Urinary bladder (tissue), 4 donors: Measurements from ENCODE around the gene KLB. TPM values are rescaled to one million over a fixed set of nuclear protein-coding genes. Genes with fewer than 3 reads are reported as not detected.
"Not testable (repeated sequence)": the region's sequence is repeated elsewhere in the genome, so short reads cannot be mapped to it uniquely, and the experiment has no call there.

Source experiments
- DNase-seq: peaks from one replicate; pipeline ENCODE4 v3.0.0-alpha.2; 2015; ENCODE audit errors: extremely low spot score
- H3K27ac ChIP-seq: one replicate; pipeline ENCODE4 v1.5.1; 2013; ENCODE audit warnings: low read depth, mild to moderate bottlenecking, moderate library complexity
- H3K36me3 ChIP-seq: one replicate; pipeline ENCODE4 v1.6.1; 2013; ENCODE audit warnings: mild to moderate bottlenecking, moderate library complexity; ENCODE audit not compliant: insufficient read depth
- H3K4me1 ChIP-seq: one replicate; pipeline ENCODE4 v1.6.1; 2013; ENCODE audit warnings: mild to moderate bottlenecking, moderate library complexity; ENCODE audit not compliant: insufficient read depth
- H3K4me3 ChIP-seq: one replicate; pipeline ENCODE4 v1.5.1; 2013; ENCODE audit warnings: low read depth, low read length
- WGBS: extraction: QIAGEN DNeasy Blood & Tissue Kit; methylation state at CpG from one replicate; pipeline ENCODE4 v1.1.7; 2013; 5-methylcytosine and 5-hydroxymethylcytosine counted together
- polyA plus RNA-seq: library from polyadenylated mRNA; stranded (reverse); fragments of 200-250 nt; gene quantifications from one replicate; pipeline ENCODE4 v1.2.3, GENCODE V29; 2013
- total RNA-seq: library from RNA; depleted of rRNA; stranded (reverse); fragments of >200 nt; gene quantifications from one replicate; pipeline ENCODE4 v1.2.3, GENCODE V29; 2014
- donor health status: healthy with polysubstance abuse.
- donor health status: healthy.

Gene KLB
- total RNA-seq (0.16 TPM), polyA plus RNA-seq (0.48 TPM)

DNA sequence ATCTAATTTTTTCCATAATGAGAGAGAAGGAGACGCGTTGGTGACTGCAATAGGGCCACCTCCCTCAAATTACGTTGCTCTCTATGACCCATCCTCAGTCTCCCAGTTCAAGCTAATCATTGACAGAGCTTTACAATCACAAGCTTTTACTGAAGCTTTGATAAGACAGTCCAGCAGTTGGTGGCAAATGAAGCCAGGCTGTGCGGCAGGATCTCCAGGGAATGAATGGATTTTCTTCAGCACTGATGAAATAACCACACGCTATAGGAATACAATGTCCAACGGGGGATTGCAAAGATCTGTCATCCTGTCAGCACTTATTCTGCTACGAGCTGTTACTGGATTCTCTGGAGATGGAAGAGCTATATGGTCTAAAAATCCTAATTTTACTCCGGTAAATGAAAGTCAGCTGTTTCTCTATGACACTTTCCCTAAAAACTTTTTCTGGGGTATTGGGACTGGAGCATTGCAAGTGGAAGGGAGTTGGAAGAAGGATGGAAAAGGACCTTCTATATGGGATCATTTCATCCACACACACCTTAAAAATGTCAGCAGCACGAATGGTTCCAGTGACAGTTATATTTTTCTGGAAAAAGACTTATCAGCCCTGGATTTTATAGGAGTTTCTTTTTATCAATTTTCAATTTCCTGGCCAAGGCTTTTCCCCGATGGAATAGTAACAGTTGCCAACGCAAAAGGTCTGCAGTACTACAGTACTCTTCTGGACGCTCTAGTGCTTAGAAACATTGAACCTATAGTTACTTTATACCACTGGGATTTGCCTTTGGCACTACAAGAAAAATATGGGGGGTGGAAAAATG, at the start of gene KLB:
Gene KLB, plus strand, starts transcription at position 168 of the 821 bp plus-strand sequence. Its CDS starts 20 bp downstream, at position 188.
- WGBS = 25% methylated on average over 12 of the region's 12 CpGs

DNA sequence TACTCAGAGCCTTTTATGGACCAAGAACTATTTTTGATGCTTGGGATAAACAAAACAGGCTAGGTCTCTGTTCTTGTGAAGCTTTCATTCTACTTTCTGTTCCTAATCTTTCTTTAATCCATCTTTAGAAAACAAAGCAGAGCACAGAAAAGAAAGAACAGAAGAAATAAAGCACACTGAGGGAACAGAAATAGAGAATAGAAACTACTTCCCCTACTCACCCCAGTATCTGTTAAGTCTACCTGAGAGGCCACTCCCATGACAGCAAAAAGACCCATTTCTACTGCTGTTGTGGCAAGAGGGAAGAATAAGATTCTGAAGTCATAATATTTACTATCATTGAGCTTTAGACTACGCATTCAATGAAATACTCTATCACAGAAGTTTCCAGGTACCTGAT, 49.7 kb upstream of the KLB start:
- H3K27ac ChIP-seq = peak overlapping the region; percentile 38
- no peak for DNase-seq
- H3K4me1 ChIP-seq = no peaks in the 10 kb centered on the region
- no peak overlapping the region for H3K4me3 ChIP-seq
- no peaks in the 10 kb centered on the region for H3K36me3 ChIP-seq
- WGBS = 80% methylated on average over 1 of the region's 1 CpG

More for the DNA sequence above, at the start of gene KLB:
- no peak within 1 kb of the TSS for H3K27ac ChIP-seq
- DNase-seq = no peak
- H3K4me1 ChIP-seq = peaks cover 2% of the 10 kb centered on the region
- H3K4me3 ChIP-seq = no peak within 1 kb of the TSS
- no peaks in the 10 kb centered on the region for H3K36me3 ChIP-seq

DNA sequence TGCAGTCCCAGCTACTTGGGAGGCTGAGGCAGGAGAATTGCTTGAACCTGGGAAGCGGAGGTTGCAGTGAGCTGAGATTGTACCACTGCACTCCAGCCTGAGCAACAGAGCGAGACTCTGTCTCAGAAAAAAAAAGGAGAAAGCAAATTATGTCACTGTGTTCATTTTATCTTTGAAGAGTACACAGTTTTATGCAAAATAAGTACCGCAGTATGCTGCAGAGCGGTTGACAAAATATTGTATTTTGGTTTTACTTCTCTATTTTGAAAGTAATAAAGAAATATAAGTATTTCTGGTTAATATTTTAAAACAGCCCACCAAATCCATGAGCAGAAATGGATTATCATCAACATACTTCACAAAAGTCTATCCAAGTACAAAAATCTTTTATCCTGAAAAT, 46.1 kb upstream of the KLB start:
- 98% methylated on average over 4 of the region's 4 CpGs for WGBS
- DNase-seq, H3K36me3 ChIP-seq, H3K4me1 ChIP-seq, H3K4me3 ChIP-seq, H3K27ac ChIP-seq: not testable (repeated sequence)

DNA sequence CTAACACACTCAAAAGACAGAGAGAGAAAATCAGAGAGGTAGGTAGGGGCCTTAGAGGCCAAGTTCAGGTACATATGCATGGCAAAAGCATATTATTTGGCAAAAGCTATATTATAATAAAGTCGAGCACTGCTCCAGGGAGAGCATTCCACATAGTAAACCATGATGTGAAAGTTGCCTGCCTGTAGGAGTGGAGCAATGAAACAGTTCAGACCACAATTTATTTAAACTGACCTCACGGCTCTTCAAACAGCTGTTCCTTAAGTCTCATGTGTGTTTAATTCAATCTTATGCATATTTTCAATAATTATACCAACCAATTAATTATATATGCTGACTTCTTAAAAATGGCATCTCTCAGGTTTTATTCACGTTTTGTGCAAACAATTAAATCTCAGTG, 43.9 kb upstream of the KLB start:
- 53% methylated on average over 3 of the region's 3 CpGs for WGBS
- no peak for DNase-seq
- H3K36me3 ChIP-seq = no peaks in the 10 kb centered on the region

DNA sequence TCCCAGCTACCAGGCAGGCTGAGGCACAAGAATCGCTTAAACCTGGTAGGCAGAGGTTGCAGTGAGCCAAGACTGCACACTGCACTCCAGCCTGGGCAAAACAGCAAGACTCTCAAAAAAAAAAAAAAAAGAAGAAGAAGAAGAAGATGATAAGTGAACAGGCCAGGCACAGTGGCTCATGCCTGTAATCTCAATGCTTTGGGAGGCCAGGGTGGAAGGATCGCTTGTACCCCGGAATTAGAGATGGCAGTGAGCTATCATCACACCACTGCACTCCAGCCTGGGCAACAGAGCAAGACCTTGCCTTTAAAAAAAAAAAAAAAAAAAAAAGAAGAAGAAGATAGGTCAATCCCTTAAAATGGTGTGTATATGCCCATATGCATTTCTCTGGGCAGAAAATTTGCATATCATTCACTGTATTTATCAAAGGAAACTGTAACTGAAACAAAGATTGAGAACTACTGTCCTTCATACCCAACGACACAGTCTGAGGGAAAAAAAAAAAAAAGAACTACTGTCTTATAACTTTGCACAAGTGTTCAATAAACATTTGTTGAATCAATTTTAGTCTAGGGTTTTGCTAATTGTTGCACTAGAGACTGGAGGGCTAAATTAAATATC, 42.8 kb upstream of the KLB start:
- no peak overlapping the region for H3K4me3 ChIP-seq
- no peak for DNase-seq
- H3K27ac ChIP-seq = no peak overlapping the region
- H3K4me1 ChIP-seq = no peaks in the 10 kb centered on the region
- 89% methylated on average over 4 of the region's 4 CpGs for WGBS
- H3K36me3 ChIP-seq = no peaks in the 10 kb centered on the region

More for the DNA sequence above, 43.9 kb upstream of the KLB start:
- Histone ChIP-seq H3K27ac (no peak overlapping the region), H3K4me1 (no peaks in the 10 kb centered on the region), H3K4me3 (no peak overlapping the region)

DNA sequence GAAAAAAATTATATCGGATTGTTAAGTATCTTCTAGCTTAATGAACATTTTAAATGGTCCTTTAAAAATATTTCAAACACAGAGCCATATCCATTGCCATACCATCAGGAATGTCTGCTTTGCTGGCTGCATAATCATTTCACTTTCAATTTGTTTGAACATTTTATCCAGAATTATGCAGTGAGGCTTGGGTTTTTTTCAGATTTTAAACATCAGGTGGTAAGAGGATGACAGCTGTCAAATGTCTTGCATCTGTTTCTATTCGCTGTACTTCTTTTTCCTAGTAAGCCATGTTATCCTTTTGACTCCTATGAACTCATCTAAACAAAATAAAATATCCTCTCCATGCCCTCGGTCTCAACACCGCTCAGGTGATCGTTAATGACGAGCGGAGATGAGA, 41.4 kb upstream of the KLB start:
- H3K36me3 ChIP-seq = no peaks in the 10 kb centered on the region
- no peak overlapping the region for H3K27ac ChIP-seq
- peak overlapping the region; percentile 91 for H3K4me3 ChIP-seq
- WGBS = 7% methylated on average over 7 of the region's 7 CpGs
- no peak for DNase-seq
- H3K4me1 ChIP-seq = no peaks in the 10 kb centered on the region

DNA sequence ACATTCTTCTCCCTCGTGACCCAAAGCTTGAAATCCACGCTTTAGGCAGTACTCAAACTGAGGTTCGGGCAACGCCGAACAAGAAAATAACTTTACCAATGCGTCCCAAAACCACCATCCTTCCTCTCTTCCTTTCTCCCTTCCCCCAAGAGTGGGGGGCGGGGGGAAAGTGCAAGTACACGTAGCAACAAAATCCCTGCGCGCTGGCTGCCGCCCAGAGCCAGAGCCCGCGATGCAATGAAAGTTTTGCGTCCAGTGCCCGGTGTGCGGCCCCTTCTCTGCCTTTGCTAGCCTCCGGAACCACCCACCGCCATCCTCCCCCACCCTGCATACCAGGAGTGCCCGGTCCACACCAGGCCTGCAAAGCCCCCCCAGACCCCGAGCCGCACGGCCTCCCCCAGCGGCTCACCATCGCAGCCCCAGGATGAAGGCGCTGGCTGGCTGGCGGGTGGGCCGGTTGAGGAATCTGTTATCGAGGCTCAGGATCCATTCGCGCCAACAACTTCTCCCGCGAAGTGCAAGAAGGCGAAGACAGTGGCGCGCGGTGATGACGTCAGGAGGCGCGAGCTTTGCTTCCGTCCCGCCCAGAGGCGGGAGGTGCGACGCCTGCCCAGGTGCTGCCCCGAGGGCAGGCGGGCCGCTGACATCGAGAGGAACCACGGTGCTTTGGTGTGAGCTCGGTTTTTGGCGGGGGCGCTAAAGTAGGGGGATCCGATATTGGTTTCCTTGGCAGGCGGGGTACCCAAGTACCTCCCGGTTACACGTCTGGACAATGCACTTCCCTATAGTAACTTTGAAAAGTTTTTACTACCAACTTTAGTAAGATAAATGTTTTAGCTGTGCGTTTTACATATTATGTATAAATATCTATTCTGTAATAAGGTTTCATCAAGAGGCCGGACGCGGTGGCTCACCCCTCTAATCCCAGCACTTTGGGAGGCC, 40.6 kb upstream of the KLB start, which contains the start of gene RFC1:
Gene RFC1, minus strand, starts transcription at position 533 of the 942 bp plus-strand sequence. Its CDS starts 121 bp downstream, at position 412.
- Histone ChIP-seq H3K4me1 (no peaks in the 10 kb centered on the region), H3K36me3 (no peaks in the 10 kb centered on the region), H3K4me3 (peak within 1 kb of the TSS; percentile 91), H3K27ac (peak within 1 kb of the TSS; percentile 73)
- DNase-seq = peak; percentile 84
- 3% methylated on average over 60 of the region's 60 CpGs for WGBS

DNA sequence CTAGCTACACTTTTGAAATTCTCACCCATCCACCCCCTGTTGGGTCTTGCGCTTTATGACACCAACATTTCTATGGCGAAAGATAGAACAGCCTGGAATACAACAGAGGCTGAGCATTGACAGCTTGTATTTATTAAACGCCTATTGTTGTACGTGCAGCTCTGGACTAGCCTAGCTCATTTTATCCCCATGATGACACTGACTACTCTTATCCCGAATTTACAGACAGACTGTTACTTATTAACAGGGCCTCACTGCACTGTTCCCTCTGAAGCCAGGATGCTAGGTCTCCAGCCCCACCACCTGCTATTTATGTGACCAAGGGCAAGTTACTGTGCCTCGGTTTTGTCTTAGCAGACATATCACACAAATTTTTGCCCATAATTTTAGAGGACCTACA, 39.6 kb upstream of the KLB start:
- no peaks in the 10 kb centered on the region for H3K36me3 ChIP-seq
- no peak for DNase-seq
- no peak overlapping the region for H3K27ac ChIP-seq
- WGBS = 91% methylated on average over 6 of the region's 6 CpGs
- H3K4me1 ChIP-seq = no peaks in the 10 kb centered on the region
- no peak overlapping the region for H3K4me3 ChIP-seq

DNA sequence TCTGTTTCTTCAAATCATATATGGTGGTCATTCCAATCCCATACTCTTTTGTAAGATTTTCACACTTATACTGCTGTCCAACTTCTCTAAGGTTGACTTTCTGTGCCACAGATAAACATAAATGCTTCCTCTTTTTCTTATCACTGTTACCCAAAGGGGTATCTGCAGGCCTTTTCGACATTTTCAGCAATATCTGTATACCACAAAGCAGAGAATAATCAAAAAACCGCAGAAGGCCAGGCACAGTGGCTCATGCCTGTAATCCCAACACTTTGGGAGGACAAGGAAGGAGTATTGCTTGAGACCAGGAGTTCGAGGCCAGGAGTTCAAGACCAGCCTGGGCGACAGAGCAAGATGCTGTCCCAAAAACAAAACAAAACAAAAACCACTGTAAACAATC, 37.4 kb upstream of the KLB start:
- Histone ChIP-seq H3K4me3 (no peak overlapping the region), H3K4me1 (no peaks in the 10 kb centered on the region), H3K27ac (no peak overlapping the region), H3K36me3 (no peaks in the 10 kb centered on the region)
- 67% methylated on average over 4 of the region's 4 CpGs for WGBS
- no peak for DNase-seq

DNA sequence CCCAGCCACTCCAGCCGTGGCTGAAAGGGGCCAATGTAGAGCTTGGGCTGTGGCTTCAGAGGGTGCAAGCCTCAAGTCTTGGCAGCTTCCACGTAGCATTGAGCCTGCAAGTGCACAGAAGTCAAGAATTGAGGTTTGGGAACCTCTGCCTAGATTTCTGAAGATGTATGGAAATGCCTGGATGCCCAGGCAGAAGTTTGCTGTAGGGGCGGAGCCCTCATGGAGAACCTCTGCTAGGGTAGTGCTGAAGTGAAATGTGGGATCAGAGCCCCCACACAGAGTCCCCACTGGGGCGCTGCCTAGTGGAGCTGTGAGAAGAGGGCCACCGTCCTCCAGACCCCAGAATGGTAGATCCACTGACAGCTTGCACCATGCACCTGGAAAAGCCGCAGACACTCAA, 35.5 kb upstream of the KLB start:
- WGBS = 81% methylated on average over 6 of the region's 6 CpGs
- DNase-seq, H3K4me3 ChIP-seq, H3K4me1 ChIP-seq, H3K27ac ChIP-seq, H3K36me3 ChIP-seq: not testable (repeated sequence)

DNA sequence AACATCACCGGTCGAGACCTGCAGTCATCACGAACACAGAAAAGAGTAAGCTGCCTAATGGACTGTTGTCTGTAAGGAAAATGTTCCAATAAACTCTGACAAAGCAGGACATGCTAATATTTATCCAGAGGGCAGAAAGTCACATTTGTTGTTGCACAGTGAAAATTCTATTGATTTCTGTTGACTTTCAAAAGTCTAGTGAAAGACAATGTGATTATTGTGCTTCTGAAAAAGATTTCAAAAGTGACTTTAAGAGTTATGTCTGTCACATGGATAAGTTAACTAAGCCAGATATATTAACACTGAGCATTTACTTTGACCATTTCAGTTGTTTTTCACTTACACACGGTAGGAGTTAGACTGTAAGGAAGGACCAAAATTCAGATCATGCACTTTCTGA, 31.3 kb upstream of the KLB start:
- DNase-seq = no peak
- H3K27ac ChIP-seq = no peak overlapping the region
- H3K4me3 ChIP-seq = no peak overlapping the region
- no peaks in the 10 kb centered on the region for H3K4me1 ChIP-seq
- 63% methylated on average over 4 of the region's 4 CpGs for WGBS
- no peaks in the 10 kb centered on the region for H3K36me3 ChIP-seq

DNA sequence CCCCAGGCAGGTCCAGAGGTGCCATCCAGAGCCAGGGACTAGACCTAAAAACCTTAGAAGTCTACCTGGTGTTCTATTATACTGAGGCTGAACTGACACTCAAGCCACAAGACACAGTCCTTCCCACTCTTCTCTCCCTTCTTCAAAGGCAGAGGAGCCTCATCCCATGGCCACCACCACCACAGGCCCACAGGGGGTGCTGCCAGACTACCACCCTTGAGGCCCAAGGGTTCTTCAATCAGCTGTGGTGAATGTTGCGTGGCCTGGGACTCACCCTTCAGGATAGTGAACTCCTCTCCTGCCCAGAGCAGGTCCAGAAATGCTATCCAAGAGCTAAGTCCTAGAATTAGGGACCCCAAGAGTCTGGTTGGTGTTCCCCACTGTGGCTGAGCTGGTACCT, 23.0 kb upstream of the KLB start:
- Histone ChIP-seq H3K4me3 (no peak overlapping the region), H3K4me1 (no peaks in the 10 kb centered on the region), H3K36me3 (no peaks in the 10 kb centered on the region), H3K27ac (no peak overlapping the region)
- WGBS = 90% methylated on average over 1 of the region's 1 CpG
- DNase-seq = no peak

DNA sequence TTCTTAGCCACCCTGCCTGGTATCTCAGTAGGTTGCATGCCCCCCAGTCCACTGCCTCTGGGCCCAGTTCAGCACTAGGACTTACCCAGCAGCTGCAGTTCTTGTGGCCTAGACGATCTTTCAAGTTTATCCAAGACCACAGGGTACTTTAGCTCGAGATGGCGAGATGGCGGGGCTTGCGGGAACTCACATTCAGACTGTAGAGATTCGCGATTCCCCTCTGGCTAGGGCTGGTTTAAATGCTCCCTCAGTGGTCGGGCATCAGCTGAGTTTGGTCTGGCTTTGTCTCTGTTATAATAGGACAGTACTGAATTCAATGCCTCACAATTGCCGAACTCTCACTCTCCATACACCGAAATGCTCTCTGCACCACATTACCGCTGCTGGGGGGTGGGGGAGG, 22.2 kb upstream of the KLB start:
- WGBS = 86% methylated on average over 11 of the region's 11 CpGs
- DNase-seq = no peak
- Histone ChIP-seq H3K27ac (no peak overlapping the region), H3K36me3 (no peaks in the 10 kb centered on the region), H3K4me3 (no peak overlapping the region), H3K4me1 (no peaks in the 10 kb centered on the region)
